Measurements from ENCODE around the gene VILL. TPM values are rescaled to one million over a fixed set of nuclear protein-coding genes. Genes with fewer than 3 reads are reported as not detected.

Gene VILL
- total and polyA plus RNA-seq, 2 of the 8 experiments (the other 6 are each of a cell fraction or from before 2014, with no cell fraction given) = 4.1 to 4.2 TPM

DNA sequence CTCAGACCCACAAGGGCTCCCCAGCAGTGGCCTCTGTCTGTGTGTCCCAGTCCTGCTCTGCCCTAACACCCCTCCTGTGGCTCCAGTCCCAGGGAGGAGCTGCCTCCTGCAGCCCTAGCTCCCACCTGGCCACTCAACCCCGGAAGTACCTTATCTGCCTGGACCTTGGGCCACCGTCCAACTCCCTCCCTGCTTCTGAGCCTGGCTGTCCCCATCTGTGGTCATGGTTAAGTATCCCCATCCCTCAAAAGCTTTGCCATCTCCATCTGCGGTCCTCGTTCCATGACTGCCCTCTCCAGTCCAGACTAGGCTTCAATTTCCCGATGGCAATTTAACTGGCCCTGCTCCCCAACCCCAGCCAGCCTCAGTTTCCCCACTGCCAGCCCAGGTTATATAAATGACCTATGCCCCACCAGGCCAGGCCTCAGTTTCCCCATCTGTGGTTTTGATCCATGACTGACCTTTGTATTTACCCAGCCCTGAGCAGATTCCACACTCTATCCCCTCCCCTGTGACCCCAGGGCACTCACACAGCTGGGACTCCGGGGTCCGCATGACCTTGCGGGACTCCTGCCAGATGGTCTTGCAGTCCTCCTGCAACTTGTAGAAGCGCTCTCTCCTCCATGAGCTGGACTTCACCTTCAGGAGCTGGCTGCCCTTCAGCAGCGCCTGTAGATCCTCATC lies 29.2 kb downstream of the VILL start:
- Histone ChIP-seq H4K5ac (ENCODE audit: insufficient read length, low read depth, low read length) (no peak overlapping the region), H3K27ac (ENCODE audit: low read depth, low read length) (no peak overlapping the region), H3K56ac (replicated peaks; ENCODE audit: insufficient read length, low read depth, low read length) (no peak overlapping the region), H2BK20ac (ENCODE audit: low read length) (no peak overlapping the region), H3K14ac (ENCODE audit: insufficient read length) (no peak overlapping the region), H3K79me1 (ENCODE audit: low read depth, low read length) (no peaks in the 10 kb centered on the region; the same call in 1 of the 2 replicates), H3K27me3 (replicated peaks in 1 of 4; ENCODE audit: control insufficient read depth in 3 of 4, extremely low read depth in 1 of 4, insufficient read depth in 3 of 4, low read length in 3 of 4) (peaks cover 0 to 4% (median 0%) of the 10 kb centered on the region in 4 experiments; a peak in 1 of 7 replicates), H2BK5ac (ENCODE audit: low read depth, low read length) (no peak overlapping the region), H2AFZ (ENCODE audit: low read length) (no peak overlapping the region), H3K4me1 (replicated peaks in 1 of 4; ENCODE audit: control insufficient read depth in 3 of 4, insufficient read depth in 4 of 4, low read length in 3 of 4) (peaks cover 0 to 4% (median 2%) of the 10 kb centered on the region in 4 experiments; a peak in 2 of 7 replicates), H4K8ac (ENCODE audit: extremely low read depth, insufficient read depth, low read length) (no peak overlapping the region), H2AK5ac (ENCODE audit: low read depth, low read length) (no peak overlapping the region), H4K20me1 (replicated peaks in 1 of 2; ENCODE audit: control insufficient read depth in 1 of 2, insufficient read depth in 2 of 2, low read length in 2 of 2) (peaks cover 6 to 9% of the 10 kb centered on the region in 2 experiments), H3K36me3 (ENCODE audit: control insufficient read depth in 2 of 4, insufficient read depth in 4 of 4, low read length in 3 of 4) (peaks cover 0 to 7% (median 2%) of the 10 kb centered on the region in 4 experiments; a peak in 2 of 8 replicates), H3K23ac (ENCODE audit: insufficient read length) (no peak overlapping the region), H4K91ac (replicated peaks; ENCODE audit: insufficient read length, low read length) (no peak overlapping the region), H3K4me2 (ENCODE audit: insufficient read depth in 1 of 2, low read depth in 2 of 2, low read length in 2 of 2) (no peak overlapping the region), H2BK12ac (ENCODE audit: low read depth, low read length) (no peak overlapping the region), H2BK15ac (ENCODE audit: low read length) (no peak overlapping the region), H3K9me3 (ENCODE audit: insufficient read depth in 2 of 2, low read depth in 1 of 2, low read length in 1 of 2) (no peaks in the 10 kb centered on the region), H2BK120ac (replicated peaks; ENCODE audit: low read depth, low read length) (no peak overlapping the region), H3K9ac (replicated peaks in 1 of 4; ENCODE audit: extremely low read depth in 1 of 4, low read depth in 3 of 4, low read length in 3 of 4) (no peak overlapping the region), H3K4me3 (ENCODE audit: extremely low read depth in 1 of 4, insufficient read depth in 2 of 4, low read depth in 3 of 4, low read length in 4 of 4) (no peak overlapping the region), H3K18ac (ENCODE audit: extremely low read depth, low read length) (no peak overlapping the region), H3K4ac (replicated peaks; ENCODE audit: insufficient read length, low read depth, low read length) (no peak overlapping the region), H3K23me2 (ENCODE audit: low read depth, low read length) (peaks cover 6% of the 10 kb centered on the region; the same call in 1 of the 2 replicates), H3K79me2 (ENCODE audit: control insufficient read depth in 1 of 2, insufficient read depth in 2 of 2, low read length in 2 of 2) (no peaks in the 10 kb centered on the region)
- ChIA-PET CTCF (ENCODE audit: partially characterized antibody) (interaction anchor here (0.6 to 4.3 kb wide), 7 partner anchors 8 to 90 kb away, joined by 3 to 54 read pairs (median 6); no protein-coding TSS in a partner anchor), POLR2A (ENCODE audit: partially characterized antibody) (interaction anchor here (0.9 kb wide), 1 partner anchor 117 kb away, joined by 3 read pairs; the partner anchor contains the start of gene ACAA1)
- 85% methylated on average over 10 of the region's 10 CpGs; no CpG with 5 or more reads in 1 of the 2 experiments for WGBS, 2 experiments (ENCODE audit: extremely low coverage in 1 of 2, insufficient coverage in 1 of 2, insufficient read length in 1 of 2, insufficient replicate concordance in 2 of 2, low coverage in 1 of 2, low lambda C conversion rate in 2 of 2, missing lambda C conversion rate in 1 of 2)
- DNase-seq (ENCODE audit: low read depth in 1 of 2, low spot score in 2 of 2) (no peak), FAIRE-seq (no peak)
- TF ChIP-seq JUN (IDR thresholded peaks at IDR 0.05; ENCODE audit: low read depth, low read length) = no peak
